GM19395 (cell line): ENCODE results near the gene RNU7-1.
"Not testable (repeated sequence)": the region's sequence is repeated elsewhere in the genome, so short reads cannot be mapped to it uniquely, and the experiment has no call there.

Experiments used
- ATAC-seq: cut with Tn5 transposase; IDR thresholded peaks from one replicate; pipeline ENCODE4 v1.9.1; 2021; ENCODE audit warnings: mild to moderate bottlenecking, moderate library complexity; ENCODE audit not compliant: unreplicated experiment

RNU7-1 gene

GRCh38 chr12:6943722-6944380 is at the start of gene RNU7-1, which contains the start of gene C12orf57:
Gene RNU7-1, plus strand, starts transcription at chr12:6943816.
Gene C12orf57, plus strand, starts transcription at chr12:6944022. Its CDS starts 100 bp downstream, at chr12:6944122.
- ATAC-seq, result peak; percentile 42

GRCh38 chr12:6894321-6894720 is 49.3 kb upstream of the RNU7-1 start:
- no peak for ATAC-seq

- no peak for ATAC-seq
Measured at GRCh38 chr12:6896846-6897435, 46.7 kb upstream of the RNU7-1 start.

GRCh38 chr12:6899427-6899826 is 44.2 kb upstream of the RNU7-1 start:
- ATAC-seq, result no peak

GRCh38 chr12:6899837-6900519 is 43.6 kb upstream of the RNU7-1 start:
- ATAC-seq, result no peak

GRCh38 chr12:6902448-6902847 is 41.2 kb upstream of the RNU7-1 start:
- ATAC-seq, result no peak

- no peak for ATAC-seq
Measured at GRCh38 chr12:6903722-6904121, 39.9 kb upstream of the RNU7-1 start.

- ATAC-seq, result peak; percentile 96
Measured at GRCh38 chr12:6904280-6905276, 39.0 kb upstream of the RNU7-1 start, which contains the start of gene LRRC23. Gene LRRC23, plus strand, starts transcription at chr12:6904822. Its CDS starts 812 bp downstream, at chr12:6905634.

GRCh38 chr12:6905414-6906040 is 38.1 kb upstream of the RNU7-1 start:
- no peak for ATAC-seq

- ATAC-seq, result not testable (repeated sequence)
Measured at GRCh38 chr12:6908141-6908540, 35.5 kb upstream of the RNU7-1 start.

GRCh38 chr12:6909421-6910145 is 34.0 kb upstream of the RNU7-1 start:
- no peak for ATAC-seq

GRCh38 chr12:6912164-6912935 is 31.3 kb upstream of the RNU7-1 start:
- no peak for ATAC-seq

GRCh38 chr12:6914246-6914946 is 29.2 kb upstream of the RNU7-1 start, which contains the start of gene ENO2:
Gene ENO2, plus strand, starts transcription at chr12:6914580. Its CDS starts 1,253 bp downstream, at chr12:6915833.
- ATAC-seq, result peak; percentile 73

- ATAC-seq, result no peak
Measured at GRCh38 chr12:6914947-6915788, 28.4 kb upstream of the RNU7-1 start.

GRCh38 chr12:6915789-6916285 is 27.8 kb upstream of the RNU7-1 start:
- ATAC-seq, result no peak

- ATAC-seq, result no peak
Measured at GRCh38 chr12:6916426-6917200, 27.0 kb upstream of the RNU7-1 start.
